Smooth muscle cell (in vitro differentiated cells): ENCODE data around the gene PRKCB. TPM values are rescaled to one million over a fixed set of nuclear protein-coding genes. Genes with fewer than 3 reads are reported as not detected.

Experiments used
- DNase-seq: peaks from one replicate; lab custom pipeline; 2025; ENCODE audit not compliant: unreplicated experiment; lab: John Stamatoyannopoulos, UW
- H2AFZ ChIP-seq: fragments of 200-600 bp; sonication (generic); 2 replicates; pipeline ENCODE4 v1.6.0; 2016; ENCODE audit warnings: antibody characterized with exemption, low read depth, mild to moderate bottlenecking
- H3F3A ChIP-seq: fragments of 200-600 bp; sonication (generic); 2 replicates; pipeline ENCODE4 v1.6.0; 2017; ENCODE audit warnings: antibody characterized with exemption, low read depth
- H3K27ac ChIP-seq: fragments of 200-600 bp; sonication (generic); 2 replicates; pipeline ENCODE4 v1.5.1; 2016; ENCODE audit warnings: low read depth, mild to moderate bottlenecking
- H3K27me3 ChIP-seq: fragments of 200-600 bp; sonication (generic); 2 replicates; pipeline ENCODE4 v1.6.1; 2016; ENCODE audit warnings: low read depth, mild to moderate bottlenecking
- H3K36me3 ChIP-seq: fragments of 200-600 bp; sonication (generic); 2 replicates; pipeline ENCODE4 v1.5.1; 2016; ENCODE audit warnings: low read depth
- H3K4me1 ChIP-seq: fragments of 200-600 bp; sonication (generic); 2 replicates; pipeline ENCODE4 v1.5.1; 2016; ENCODE audit warnings: low read depth
- H3K4me2 ChIP-seq: fragments of 200-600 bp; sonication (generic); 2 replicates; pipeline ENCODE4 v1.6.0; 2016; ENCODE audit warnings: mild to moderate bottlenecking
- H3K4me3 ChIP-seq: fragments of 200-600 bp; sonication (generic); 2 replicates; pipeline ENCODE4 v1.5.1; 2016; ENCODE audit warnings: mild to moderate bottlenecking
- H3K79me2 ChIP-seq: fragments of 200-600 bp; sonication (generic); 2 replicates; pipeline ENCODE4 v1.6.0; 2016; ENCODE audit warnings: low read depth, mild to moderate bottlenecking
- H3K9ac ChIP-seq: fragments of 200-600 bp; sonication (generic); 2 replicates; pipeline ENCODE4 v1.6.0; 2016; ENCODE audit warnings: low read depth
- H3K9me3 ChIP-seq: fragments of 200-600 bp; sonication (generic); replicated peaks from 2 replicates; pipeline ENCODE4 v1.5.1; 2016; ENCODE audit warnings: low read depth
- H4K20me1 ChIP-seq: fragments of 200-600 bp; sonication (generic); 2 replicates; pipeline ENCODE4 v1.6.0; 2016; ENCODE audit warnings: low read depth
- CTCF ChIP-seq: fragments of 200-600 bp; sonication (generic); IDR thresholded peaks from 2 replicates; pipeline ENCODE4 v1.5.1; 2017; ENCODE audit warnings: borderline replicate concordance, mild to moderate bottlenecking, antibody characterized with exemption; ENCODE audit not compliant: insufficient read depth, poor library complexity, severe bottlenecking
- WGBS: methylation state at CpG from one replicate; pipeline ENCODE4 v1.1.7; 2016; ENCODE audit warnings: low lambda C conversion rate; 5-methylcytosine and 5-hydroxymethylcytosine counted together
- polyA plus RNA-seq: library from polyadenylated mRNA; unstranded; fragments of >200 nt; fragmentation: Nextera tagmentation; extraction: Ambion mirVana; gene quantifications from 2 replicates; pipeline ENCODE4 v1.2.1, GENCODE V29; 2016
- total RNA-seq: library from RNA; depleted of rRNA; stranded (reverse); fragments of >200 nt; gene quantifications from 2 replicates; pipeline ENCODE4 v1.2.3, GENCODE V29; 2014

Gene PRKCB
- total and polyA plus RNA-seq, 2 experiments from 2014 or later: 0.36 TPM; not detected in 1

GRCh38 chr16:24116989-24117388 is 281.2 kb downstream of the PRKCB start:
- WGBS: 64% methylated on average over 9 of the region's 9 CpGs
- no peak for DNase-seq
- no peak overlapping the region for H3K4me3 ChIP-seq
- no peak overlapping the region for H3K27ac ChIP-seq
- TF ChIP-seq CTCF: no peak
- no peak overlapping the region for H3K4me2 ChIP-seq
- H3K36me3 ChIP-seq: no peaks in the 10 kb centered on the region
- no peak overlapping the region for H3K9ac ChIP-seq
- no peaks in the 10 kb centered on the region for H3F3A ChIP-seq
- no peaks in the 10 kb centered on the region for H3K9me3 ChIP-seq
- H3K4me1 ChIP-seq: no peaks in the 10 kb centered on the region
- no peaks in the 10 kb centered on the region for H4K20me1 ChIP-seq
- H2AFZ ChIP-seq: no peak overlapping the region
- no peaks in the 10 kb centered on the region for H3K79me2 ChIP-seq
- H3K27me3 ChIP-seq: peaks cover 48% of the 10 kb centered on the region

GRCh38 chr16:24117680-24118079 is 281.9 kb downstream of the PRKCB start:
- H3K4me1 ChIP-seq: no peaks in the 10 kb centered on the region
- H2AFZ ChIP-seq: no peak overlapping the region
- no peak for DNase-seq
- H3K27me3 ChIP-seq: peaks cover 48% of the 10 kb centered on the region
- H3K27ac ChIP-seq: no peak overlapping the region
- H3K4me3 ChIP-seq: no peak overlapping the region
- 56% methylated on average over 8 of the region's 8 CpGs for WGBS
- no peaks in the 10 kb centered on the region for H3K9me3 ChIP-seq
- no peaks in the 10 kb centered on the region for H4K20me1 ChIP-seq
- no peaks in the 10 kb centered on the region for H3K36me3 ChIP-seq
- H3F3A ChIP-seq: no peaks in the 10 kb centered on the region
- H3K9ac ChIP-seq: no peak overlapping the region
- no peak for TF ChIP-seq CTCF
- no peaks in the 10 kb centered on the region for H3K79me2 ChIP-seq
- H3K4me2 ChIP-seq: no peak overlapping the region

GRCh38 chr16:24118126-24118821 is 282.5 kb downstream of the PRKCB start:
- WGBS: 84% methylated on average over 7 of the region's 7 CpGs
- Histone ChIP-seq H3K36me3 (no peaks in the 10 kb centered on the region), H3K27ac (no peak overlapping the region), H3F3A (no peaks in the 10 kb centered on the region), H3K4me2 (no peak overlapping the region), H3K9ac (no peak overlapping the region), H4K20me1 (no peaks in the 10 kb centered on the region), H3K4me1 (no peaks in the 10 kb centered on the region), H3K9me3 (no peaks in the 10 kb centered on the region), H2AFZ (no peak overlapping the region), H3K27me3 (peaks cover 46% of the 10 kb centered on the region), H3K79me2 (no peaks in the 10 kb centered on the region), H3K4me3 (no peak overlapping the region)
- no peak for TF ChIP-seq CTCF
- DNase-seq: no peak

GRCh38 chr16:24119807-24120206 is 284.0 kb downstream of the PRKCB start:
- H3K27ac ChIP-seq: no peak overlapping the region
- peaks cover 57% of the 10 kb centered on the region for H3K27me3 ChIP-seq
- H3K4me2 ChIP-seq: no peak overlapping the region
- no peak overlapping the region for H3K9ac ChIP-seq
- no peaks in the 10 kb centered on the region for H3K79me2 ChIP-seq
- H4K20me1 ChIP-seq: no peaks in the 10 kb centered on the region
- no peak for DNase-seq
- no peaks in the 10 kb centered on the region for H3F3A ChIP-seq
- no peaks in the 10 kb centered on the region for H3K9me3 ChIP-seq
- H3K36me3 ChIP-seq: no peaks in the 10 kb centered on the region
- no peak overlapping the region for H3K4me3 ChIP-seq
- WGBS: 91% methylated on average over 6 of the region's 6 CpGs
- no peak overlapping the region for H2AFZ ChIP-seq
- no peak for TF ChIP-seq CTCF
- peaks cover 5% of the 10 kb centered on the region for H3K4me1 ChIP-seq
